ENCODE data around the gene TBL2. TPM values are rescaled to one million over a fixed set of nuclear protein-coding genes. Genes with fewer than 3 reads are reported as not detected.
A peak's percentile ranks its signal among the peaks of the same experiment; 100 is the strongest.
"Not testable (repeated sequence)": the region's sequence is repeated elsewhere in the genome, so short reads cannot be mapped to it uniquely, and the experiment has no call there.

Gene TBL2
- total RNA-seq, 1 donor from 2014 or later, result 38.6 TPM

GRCh38 chr7:73606801-73607691, 28.7 kb upstream of the TBL2 start:
- peak in 1 of 2 donors; percentile 33 for DNase-seq (ENCODE audit: low read depth in 2 of 2)

- no peak for DNase-seq (ENCODE audit: low read depth in 2 of 2)
These were observed 27.3 kb upstream of the TBL2 start for GRCh38 chr7:73605601-73606220.

GRCh38 chr7:73602721-73603651, 24.6 kb upstream of the TBL2 start:
- no peak for DNase-seq (ENCODE audit: low read depth in 2 of 2)

- no peak for DNase-seq (ENCODE audit: low read depth in 2 of 2)
These were observed 21.5 kb upstream of the TBL2 start for GRCh38 chr7:73599916-73600315.

- no peak for DNase-seq (ENCODE audit: low read depth in 2 of 2)
These were observed 20.9 kb upstream of the TBL2 start for GRCh38 chr7:73599151-73599882.

- DNase-seq (ENCODE audit: low read depth in 2 of 2), result no peak
These were observed 19.8 kb upstream of the TBL2 start for GRCh38 chr7:73597978-73598782.

GRCh38 chr7:73596191-73597065, 18.0 kb upstream of the TBL2 start:
- DNase-seq (ENCODE audit: low read depth in 2 of 2), result no peak

GRCh38 chr7:73595358-73595757, 17.0 kb upstream of the TBL2 start:
- DNase-seq (ENCODE audit: low read depth in 2 of 2), result no peak

- DNase-seq (ENCODE audit: low read depth in 2 of 2), result no peak
These were observed 15.0 kb upstream of the TBL2 start for GRCh38 chr7:73593207-73594045.

- DNase-seq (ENCODE audit: low read depth in 2 of 2), result no peak
These were observed 8.5 kb upstream of the TBL2 start for GRCh38 chr7:73586911-73587310.

GRCh38 chr7:73585196-73585595, 6.8 kb upstream of the TBL2 start:
- no peak for DNase-seq (ENCODE audit: low read depth in 2 of 2)

- DNase-seq (ENCODE audit: low read depth in 2 of 2), result no peak
These were observed 4.4 kb upstream of the TBL2 start for GRCh38 chr7:73582664-73583202.

GRCh38 chr7:73581006-73581405, 2.6 kb upstream of the TBL2 start:
- not testable (repeated sequence) for DNase-seq (ENCODE audit: low read depth in 2 of 2)

- peak in 1 of 2 donors; percentile 31 for DNase-seq (ENCODE audit: low read depth in 2 of 2)
These were observed 595 bp downstream of the TBL2 start for GRCh38 chr7:73577627-73578341.

GRCh38 chr7:73573791-73574190, 4.6 kb downstream of the TBL2 start:
- DNase-seq (ENCODE audit: low read depth in 2 of 2), result no peak

- DNase-seq (ENCODE audit: low read depth in 2 of 2), result no peak
These were observed 5.1 kb downstream of the TBL2 start for GRCh38 chr7:73573276-73573675.

GRCh38 chr7:73572767-73573186, 5.6 kb downstream of the TBL2 start:
- DNase-seq (ENCODE audit: low read depth in 2 of 2), result no peak
